Kidney glomerular epithelial cell (primary cell): ENCODE measurements around the gene ZBTB2.
A peak's percentile ranks its signal among the peaks of the same experiment; 100 is the strongest.
"Not testable (repeated sequence)": the region's sequence is repeated elsewhere in the genome, so short reads cannot be mapped to it uniquely, and the experiment has no call there.

Source experiments
- DNase-seq: peaks from one replicate; lab custom pipeline; 2025; lab: John Stamatoyannopoulos, UW

ZBTB2 gene

DNA sequence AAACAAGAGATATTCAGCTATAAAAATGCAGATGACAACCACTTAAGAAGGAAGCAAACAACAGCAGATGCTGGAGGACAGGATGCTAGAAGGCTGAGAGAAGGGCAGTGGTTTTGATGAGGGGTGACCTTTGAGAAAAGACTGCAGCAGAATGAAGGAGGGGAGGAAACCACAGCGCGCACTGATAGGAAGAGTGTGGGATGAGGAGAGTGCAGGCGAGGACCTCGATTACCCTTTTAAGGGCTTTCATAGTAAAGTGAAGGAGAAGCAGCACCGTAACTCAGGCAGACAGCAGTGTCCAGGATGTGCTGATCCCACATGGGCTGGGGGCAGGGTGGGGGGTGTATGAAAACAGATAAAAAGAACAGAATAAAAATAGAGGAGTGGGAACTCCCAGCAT lies 19.2 kb downstream of the ZBTB2 start:
- no peak for DNase-seq

- DNase-seq, result peak; percentile 16
These were observed 20.8 kb downstream of the ZBTB2 start for GRCh38 chr6:151370509-151371078.

DNA sequence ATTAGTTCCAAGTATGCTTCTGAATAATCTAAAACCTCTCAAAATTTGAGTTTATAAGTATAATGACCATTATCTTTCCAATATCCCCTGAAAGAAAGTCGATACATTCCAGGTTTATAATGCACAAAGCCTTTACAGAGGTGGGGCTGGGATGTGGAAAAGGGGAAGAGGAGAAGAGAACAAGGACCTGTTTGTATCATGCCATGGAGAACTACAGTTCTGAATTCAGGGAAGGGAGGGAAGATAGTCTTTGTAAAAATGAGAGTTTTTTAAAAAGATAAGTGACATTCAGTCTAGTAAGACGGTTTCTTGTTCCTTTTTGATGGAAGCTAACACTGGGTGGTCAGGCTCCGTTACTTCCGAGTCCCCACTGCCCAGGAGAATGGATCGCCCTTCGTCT lies 26.1 kb downstream of the ZBTB2 start:
- no peak for DNase-seq

DNA sequence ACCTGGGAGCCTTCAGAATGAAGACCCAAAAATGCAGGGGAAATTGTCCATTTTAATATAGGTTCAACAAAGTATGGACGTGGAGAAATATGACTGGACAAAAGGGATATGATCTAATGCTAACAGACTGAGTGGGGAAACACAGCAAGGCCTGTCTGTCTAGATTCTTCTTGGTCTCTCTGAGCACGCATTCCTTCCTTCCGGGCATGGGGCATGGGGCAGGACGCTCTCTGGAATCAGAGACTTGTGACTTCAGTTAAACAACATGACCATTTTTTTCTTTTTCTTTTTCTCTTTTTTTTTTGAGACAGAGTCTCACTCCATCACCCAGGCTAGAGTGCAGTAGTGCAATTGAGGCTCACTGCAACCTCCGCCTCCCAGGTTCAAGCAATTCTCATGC lies 31.9 kb downstream of the ZBTB2 start:
- DNase-seq, result no peak

GRCh38 chr6:151358475-151358874 lies 32.9 kb downstream of the ZBTB2 start:
- no peak for DNase-seq

- DNase-seq, result no peak
These were observed 33.5 kb downstream of the ZBTB2 start for GRCh38 chr6:151357758-151358436.

GRCh38 chr6:151356983-151357382 lies 34.4 kb downstream of the ZBTB2 start:
- DNase-seq, result not testable (repeated sequence)

GRCh38 chr6:151353795-151354194 lies 37.6 kb downstream of the ZBTB2 start:
- DNase-seq, result no peak

- DNase-seq, result no peak
These were observed 38.7 kb downstream of the ZBTB2 start for GRCh38 chr6:151352410-151353396.

DNA sequence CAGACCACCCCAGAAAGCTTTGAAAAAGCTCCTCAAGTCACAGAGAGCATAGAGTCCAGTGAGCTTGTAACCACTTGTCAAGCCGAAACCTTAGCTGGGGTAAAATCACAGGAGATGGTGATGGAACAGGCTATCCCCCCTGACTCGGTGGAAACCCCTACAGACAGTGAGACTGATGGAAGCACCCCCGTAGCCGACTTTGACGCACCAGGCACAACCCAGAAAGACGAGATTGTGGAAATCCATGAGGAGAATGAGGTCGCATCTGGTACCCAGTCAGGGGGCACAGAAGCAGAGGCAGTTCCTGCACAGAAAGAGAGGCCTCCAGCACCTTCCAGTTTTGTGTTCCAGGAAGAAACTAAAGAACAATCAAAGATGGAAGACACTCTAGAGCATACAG lies 39.6 kb downstream of the ZBTB2 start:
- DNase-seq, result no peak

- DNase-seq, result no peak
These were observed 40.1 kb downstream of the ZBTB2 start for GRCh38 chr6:151351146-151351700.

DNA sequence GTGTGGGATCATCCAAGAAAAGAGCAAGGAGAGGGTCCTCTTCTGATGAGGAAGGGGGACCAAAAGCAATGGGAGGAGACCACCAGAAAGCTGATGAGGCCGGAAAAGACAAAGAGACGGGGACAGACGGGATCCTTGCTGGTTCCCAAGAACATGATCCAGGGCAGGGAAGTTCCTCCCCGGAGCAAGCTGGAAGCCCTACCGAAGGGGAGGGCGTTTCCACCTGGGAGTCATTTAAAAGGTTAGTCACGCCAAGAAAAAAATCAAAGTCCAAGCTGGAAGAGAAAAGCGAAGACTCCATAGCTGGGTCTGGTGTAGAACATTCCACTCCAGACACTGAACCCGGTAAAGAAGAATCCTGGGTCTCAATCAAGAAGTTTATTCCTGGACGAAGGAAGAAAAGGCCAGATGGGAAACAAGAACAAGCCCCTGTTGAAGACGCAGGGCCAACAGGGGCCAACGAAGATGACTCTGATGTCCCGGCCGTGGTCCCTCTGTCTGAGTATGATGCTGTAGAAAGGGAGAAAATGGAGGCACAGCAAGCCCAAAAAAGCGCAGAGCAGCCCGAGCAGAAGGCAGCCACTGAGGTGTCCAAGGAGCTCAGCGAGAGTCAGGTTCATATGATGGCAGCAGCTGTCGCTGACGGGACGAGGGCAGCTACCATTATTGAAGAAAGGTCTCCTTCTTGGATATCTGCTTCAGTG lies 40.8 kb downstream of the ZBTB2 start:
- no peak for DNase-seq

GRCh38 chr6:151349651-151350270 lies 41.6 kb downstream of the ZBTB2 start:
- DNase-seq, result no peak

GRCh38 chr6:151342750-151343149 lies 48.6 kb downstream of the ZBTB2 start:
- not testable (repeated sequence) for DNase-seq

DNA sequence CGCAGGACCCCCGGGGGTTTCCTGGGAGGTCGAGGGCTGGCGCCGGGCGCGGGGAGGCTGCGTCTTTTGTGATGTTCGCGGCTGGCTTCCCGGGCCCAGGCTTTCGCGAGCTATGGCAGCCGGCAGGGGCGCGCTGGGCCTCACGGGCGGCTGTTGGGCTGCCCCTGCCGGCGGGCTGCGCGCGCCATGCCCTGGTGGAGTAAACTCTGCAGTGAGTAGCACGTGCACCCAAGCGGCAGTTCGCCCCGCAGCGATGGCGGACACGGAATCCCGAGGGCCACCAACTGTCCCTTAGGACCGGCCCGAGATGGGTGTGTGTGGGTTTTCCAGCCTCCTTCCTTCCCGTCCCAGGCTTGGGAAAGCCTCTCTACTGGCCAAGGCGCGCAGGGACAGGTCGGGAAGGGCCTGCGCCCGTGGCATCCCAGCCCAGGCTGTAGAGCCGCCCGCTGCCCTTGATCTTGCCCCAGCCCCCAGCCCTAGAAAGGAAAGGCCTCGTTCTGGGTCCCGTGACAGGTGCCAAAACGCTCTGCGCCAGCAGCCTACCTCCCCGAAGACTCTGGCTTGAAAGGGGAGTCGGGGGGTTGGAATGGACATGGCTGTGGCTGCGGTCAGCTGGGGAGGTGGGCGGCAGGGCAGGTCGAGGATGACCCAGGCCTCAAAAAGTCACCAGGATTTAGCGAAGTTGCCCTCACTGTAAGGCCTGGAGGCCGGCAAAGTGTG lies 49.7 kb downstream of the ZBTB2 start:
- DNase-seq, result no peak

DNA sequence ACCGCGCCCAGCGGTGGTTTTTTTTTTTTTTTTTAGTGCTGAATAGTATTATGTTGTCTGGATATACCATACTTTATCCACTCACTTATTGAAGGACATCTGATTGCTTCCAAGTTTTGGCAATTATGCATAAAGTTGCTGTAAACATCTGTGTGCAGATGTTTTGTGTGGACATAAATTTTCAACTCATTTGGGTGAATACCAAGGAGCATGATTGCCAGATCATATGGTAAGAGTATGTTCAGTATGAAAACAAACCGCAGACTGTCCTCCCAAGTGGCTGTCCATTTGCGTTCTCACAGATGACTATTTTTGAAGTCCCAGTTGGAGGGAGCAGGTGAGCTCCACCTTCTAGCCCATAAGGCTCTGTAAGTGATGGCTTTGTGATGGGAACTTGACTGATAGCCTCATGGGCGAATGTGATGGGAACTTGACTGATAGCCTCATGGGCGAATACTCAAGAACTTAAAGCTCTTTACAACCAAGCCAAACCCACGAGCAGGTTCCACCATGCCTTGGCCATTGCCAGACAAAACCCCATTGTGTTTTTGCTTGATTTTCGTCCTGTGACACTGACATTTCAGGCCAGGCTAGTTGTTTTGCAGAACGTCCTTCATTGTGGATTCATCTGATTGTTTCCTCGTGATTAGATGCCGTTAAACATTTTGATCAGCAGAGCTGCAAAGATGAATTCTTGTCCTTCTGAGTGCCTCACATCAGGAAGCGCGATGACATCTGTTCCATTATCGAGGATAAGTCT lies 51.0 kb downstream of the ZBTB2 start:
- no peak for DNase-seq

DNA sequence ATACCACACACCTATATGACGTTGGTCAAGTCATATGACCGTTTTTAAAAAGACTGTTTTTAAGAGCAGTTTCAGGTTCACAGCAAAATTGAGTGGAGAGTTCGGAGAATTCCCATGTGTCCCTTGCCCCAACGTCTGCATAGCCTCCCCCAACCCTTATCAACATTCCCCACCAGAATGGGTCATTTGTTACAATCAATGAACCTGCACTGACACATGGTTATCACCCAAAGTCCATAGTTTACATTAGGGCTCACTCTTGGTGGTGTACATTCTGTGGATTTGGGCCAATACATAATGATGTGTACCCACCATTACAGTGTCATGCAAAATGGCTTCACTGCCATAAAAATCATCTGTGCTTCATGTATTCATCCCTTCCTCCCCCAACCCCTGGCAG lies 52.0 kb downstream of the ZBTB2 start:
- no peak for DNase-seq

DNA sequence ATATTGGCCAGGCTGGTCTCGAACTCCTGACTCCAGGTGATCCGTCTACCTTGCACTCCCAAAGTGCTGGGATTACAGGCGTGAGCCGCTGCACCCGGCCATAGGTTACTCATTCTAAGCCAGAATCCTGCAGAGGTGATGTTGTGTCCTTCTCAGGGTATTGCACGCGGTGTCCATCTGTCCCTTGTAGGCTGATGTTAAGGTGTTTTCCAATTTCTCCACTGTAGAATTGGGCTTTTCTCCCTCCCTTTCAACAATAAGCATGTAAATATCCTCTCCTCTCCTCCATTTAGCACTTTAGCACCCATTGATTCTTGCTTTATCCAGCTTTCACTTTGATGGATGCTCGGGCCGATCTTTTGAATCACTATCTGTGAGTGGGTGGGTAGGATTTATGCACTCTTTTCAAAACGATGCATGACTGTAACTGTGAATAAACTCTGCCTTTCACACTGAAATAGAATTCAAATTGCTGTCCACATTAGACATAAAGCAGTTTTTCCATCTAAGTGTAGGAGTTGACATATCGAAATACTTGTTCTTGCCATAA lies 52.6 kb downstream of the ZBTB2 start:
- no peak for DNase-seq

- no peak for DNase-seq
These were observed 55.4 kb downstream of the ZBTB2 start for GRCh38 chr6:151335930-151336329.
